ENCODE data around the gene DZIP1. TPM values are rescaled to one million over a fixed set of nuclear protein-coding genes. Genes with fewer than 3 reads are reported as not detected.

Gene DZIP1
- total RNA-seq, 4 donors from 2014 or later = 6.4 to 15.3 (median 8.1) TPM

- no peak for DNase-seq
- Histone ChIP-seq H3K36me3 (no peaks in the 10 kb centered on the region), H3K4me3 (no peak overlapping the region), H3K9me3 (no peaks in the 10 kb centered on the region), H3K27ac (no peak overlapping the region), H3K27me3 (peaks cover 21% of the 10 kb centered on the region), H3K4me1 (peaks cover 0 to 10% (median 3%) of the 10 kb centered on the region in 4 donors)
- TF ChIP-seq CTCF (IDR thresholded peaks at IDR 0.05) = no peak
- TF ChIP-seq POLR2AphosphoS5 (IDR thresholded peaks at IDR 0.05) = no peak
- no peak for TF ChIP-seq POLR2A (IDR thresholded peaks at IDR 0.05)
- TF ChIP-seq EP300 (IDR thresholded peaks at IDR 0.05; ENCODE audit: low read depth) = no peak
- in situ Hi-C loops (cut with MboI; ENCODE audit: low pct_ligation_motif_present in 1 of 4, low pct_unique_long_range_greater_than_20kb in 1 of 4, low sequenced_read_pairs in 3 of 4) = loop anchor here in 1 of 4 donors (25.0 kb wide), 1 partner anchor 293 kb away; no protein-coding TSS in a partner anchor
- WGBS, 2 donors (ENCODE audit: low coverage in 1 of 2) = 40 to 48% methylated on average over 2 of the region's 2 CpGs
- intact Hi-C loops (cut with DNase I; ENCODE audit: low total_unique reads) = no loop called here
These were observed 100.2 kb downstream of the DZIP1 start for GRCh38 chr13:95544293-95544692.

GRCh38 chr13:95541911-95542474 lies 102.5 kb downstream of the DZIP1 start:
- H3K9me3 ChIP-seq = no peaks in the 10 kb centered on the region
- in situ Hi-C loops (cut with MboI; ENCODE audit: low pct_ligation_motif_present in 1 of 4, low pct_unique_long_range_greater_than_20kb in 1 of 4, low sequenced_read_pairs in 3 of 4) = loop anchor here in 1 of 4 donors (25.0 kb wide), 1 partner anchor 295 kb away; no protein-coding TSS in a partner anchor
- peaks cover 5% of the 10 kb centered on the region for H3K27me3 ChIP-seq
- H3K4me3 ChIP-seq = no peak overlapping the region
- peaks cover 0 to 10% (median 4%) of the 10 kb centered on the region in 4 donors for H3K4me1 ChIP-seq
- H3K36me3 ChIP-seq = no peaks in the 10 kb centered on the region
- intact Hi-C loops (cut with DNase I; ENCODE audit: low total_unique reads) = no loop called here
- TF ChIP-seq CTCF (IDR thresholded peaks at IDR 0.05) = no peak
- no peak for TF ChIP-seq POLR2A (IDR thresholded peaks at IDR 0.05)
- no peak for TF ChIP-seq EP300 (IDR thresholded peaks at IDR 0.05; ENCODE audit: low read depth)
- no peak for TF ChIP-seq POLR2AphosphoS5 (IDR thresholded peaks at IDR 0.05)
- no peak overlapping the region for H3K27ac ChIP-seq
- WGBS, 2 donors (ENCODE audit: low coverage in 1 of 2) = 84 to 95% methylated on average over 7 to 8 of the region's 8 CpGs
- DNase-seq = no peak

- DNase-seq = no peak
- no peaks in the 10 kb centered on the region for H3K9me3 ChIP-seq
- no peak overlapping the region for H3K27ac ChIP-seq
- in situ Hi-C loops (cut with MboI; ENCODE audit: low pct_ligation_motif_present in 1 of 4, low pct_unique_long_range_greater_than_20kb in 1 of 4, low sequenced_read_pairs in 3 of 4) = loop anchor here in 1 of 4 donors (25.0 kb wide), 1 partner anchor 296 kb away; no protein-coding TSS in a partner anchor
- WGBS, 2 donors (ENCODE audit: low coverage in 1 of 2) = 35 to 41% methylated on average over 2 of the region's 2 CpGs
- intact Hi-C loops (cut with DNase I; ENCODE audit: low total_unique reads) = no loop called here
- H3K4me1 ChIP-seq = peaks cover 0 to 10% (median 5%) of the 10 kb centered on the region in 4 donors
- H3K27me3 ChIP-seq = peaks cover 5% of the 10 kb centered on the region
- H3K36me3 ChIP-seq = no peaks in the 10 kb centered on the region
- H3K4me3 ChIP-seq = no peak overlapping the region
- TF ChIP-seq EP300 (IDR thresholded peaks at IDR 0.05; ENCODE audit: low read depth) (no peak), POLR2AphosphoS5 (IDR thresholded peaks at IDR 0.05) (no peak), CTCF (IDR thresholded peaks at IDR 0.05) (no peak), POLR2A (IDR thresholded peaks at IDR 0.05) (no peak)
These were observed 103.2 kb downstream of the DZIP1 start for GRCh38 chr13:95541308-95541707.

- H3K36me3 ChIP-seq = no peaks in the 10 kb centered on the region
- no peak overlapping the region for H3K27ac ChIP-seq
- peaks cover 8% of the 10 kb centered on the region for H3K27me3 ChIP-seq
- no peak overlapping the region for H3K4me3 ChIP-seq
- no peak for DNase-seq
- in situ Hi-C loops (cut with MboI; ENCODE audit: low pct_ligation_motif_present in 1 of 4, low pct_unique_long_range_greater_than_20kb in 1 of 4, low sequenced_read_pairs in 3 of 4) (loop anchor here in 1 of 4 donors (25.0 kb wide), 1 partner anchor 296 kb away; no protein-coding TSS in a partner anchor), intact Hi-C loops (cut with DNase I; ENCODE audit: low total_unique reads) (no loop called here)
- TF ChIP-seq CTCF (IDR thresholded peaks at IDR 0.05) (no peak), EP300 (IDR thresholded peaks at IDR 0.05; ENCODE audit: low read depth) (no peak), POLR2AphosphoS5 (IDR thresholded peaks at IDR 0.05) (no peak), POLR2A (IDR thresholded peaks at IDR 0.05) (no peak)
- H3K9me3 ChIP-seq = no peaks in the 10 kb centered on the region
- WGBS, 2 donors (ENCODE audit: low coverage in 1 of 2) = 27 to 41% methylated on average over 2 to 6 of the region's 6 CpGs
- peaks cover 0 to 10% (median 5%) of the 10 kb centered on the region in 4 donors for H3K4me1 ChIP-seq
These were observed 103.6 kb downstream of the DZIP1 start for GRCh38 chr13:95540888-95541287.

Measured in transverse colon (tissue), 4 donors.